ENCODE results near the gene NCAM1.
A peak's percentile ranks its signal among the peaks of the same experiment; 100 is the strongest.

NCAM1 gene

DNA sequence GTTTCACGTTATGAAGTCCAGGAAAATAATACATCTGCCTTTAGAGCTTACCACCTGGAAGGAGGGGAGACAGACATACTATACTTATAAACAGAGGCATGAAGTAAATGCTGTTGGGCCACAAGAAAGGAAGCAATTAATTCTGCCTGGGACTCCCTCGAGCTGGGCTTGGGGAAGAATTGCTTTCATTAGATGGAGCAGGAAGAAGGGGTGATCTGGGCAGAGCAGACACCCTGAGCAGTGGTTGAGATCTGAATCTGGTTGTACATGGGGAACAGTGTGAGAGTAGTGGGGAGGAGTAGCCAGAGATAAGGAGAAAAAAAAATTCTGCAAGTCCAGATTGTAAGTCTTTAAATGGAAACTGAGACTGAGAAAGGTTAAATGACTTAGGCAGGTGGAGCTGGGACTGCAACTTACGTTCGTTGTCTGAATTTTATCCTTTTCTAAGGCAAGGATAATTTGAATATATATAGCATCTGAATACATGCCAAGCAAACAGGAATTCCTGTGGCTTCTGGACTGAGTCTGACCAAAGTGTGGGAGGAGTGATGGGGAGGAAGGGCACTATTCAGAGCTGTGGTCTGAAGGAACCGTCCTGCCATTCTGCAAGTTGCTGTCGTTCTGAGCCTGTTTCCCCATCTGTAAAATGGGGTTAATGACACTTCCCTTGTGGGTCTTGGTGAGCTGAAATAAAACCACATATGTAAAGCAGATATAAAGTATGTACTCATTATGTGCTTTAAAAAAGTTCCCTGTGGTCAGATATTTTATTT, 7.9 kb downstream of the NCAM1 start:
- no peak for DNase-seq

DNA sequence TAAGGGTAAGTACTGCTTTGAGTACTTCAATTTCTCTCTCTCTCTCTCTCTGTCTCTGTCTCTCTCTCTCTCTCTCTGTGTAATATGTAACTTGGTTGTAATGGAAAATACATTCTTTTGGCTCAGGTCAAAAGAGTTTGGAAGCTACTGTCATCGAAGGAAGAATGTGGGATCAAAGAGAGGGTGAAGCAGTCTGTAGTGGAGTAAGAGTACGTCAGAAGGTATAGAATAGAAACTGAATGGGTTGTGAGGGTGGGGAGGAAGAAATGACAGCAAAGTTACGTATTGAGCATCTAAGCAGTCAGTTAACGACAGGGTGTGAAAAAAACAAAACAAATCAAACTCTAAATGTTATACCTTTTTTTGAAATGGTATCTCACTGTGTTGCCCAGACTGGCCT, 10.0 kb downstream of the NCAM1 start:
- no peak for DNase-seq

DNA sequence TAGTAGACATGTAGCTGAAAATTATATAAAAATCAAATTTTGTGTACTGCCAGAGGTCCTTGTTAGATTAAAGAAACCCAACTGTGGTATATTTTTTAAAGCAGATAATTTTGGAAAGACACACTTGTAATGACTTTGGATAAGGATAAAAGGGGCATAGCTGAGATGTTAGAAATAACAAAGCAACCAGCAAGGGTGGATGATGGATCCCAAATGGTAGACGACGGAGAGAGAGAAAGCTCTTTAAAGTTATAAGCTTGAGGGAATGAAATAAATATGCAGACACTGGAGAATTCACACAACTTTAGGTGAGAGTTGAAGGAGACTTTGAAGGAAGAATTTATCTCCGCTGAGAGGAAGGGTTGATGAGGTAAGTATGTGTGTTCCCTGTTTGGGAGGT, 10.6 kb downstream of the NCAM1 start:
- DNase-seq, result no peak

DNA sequence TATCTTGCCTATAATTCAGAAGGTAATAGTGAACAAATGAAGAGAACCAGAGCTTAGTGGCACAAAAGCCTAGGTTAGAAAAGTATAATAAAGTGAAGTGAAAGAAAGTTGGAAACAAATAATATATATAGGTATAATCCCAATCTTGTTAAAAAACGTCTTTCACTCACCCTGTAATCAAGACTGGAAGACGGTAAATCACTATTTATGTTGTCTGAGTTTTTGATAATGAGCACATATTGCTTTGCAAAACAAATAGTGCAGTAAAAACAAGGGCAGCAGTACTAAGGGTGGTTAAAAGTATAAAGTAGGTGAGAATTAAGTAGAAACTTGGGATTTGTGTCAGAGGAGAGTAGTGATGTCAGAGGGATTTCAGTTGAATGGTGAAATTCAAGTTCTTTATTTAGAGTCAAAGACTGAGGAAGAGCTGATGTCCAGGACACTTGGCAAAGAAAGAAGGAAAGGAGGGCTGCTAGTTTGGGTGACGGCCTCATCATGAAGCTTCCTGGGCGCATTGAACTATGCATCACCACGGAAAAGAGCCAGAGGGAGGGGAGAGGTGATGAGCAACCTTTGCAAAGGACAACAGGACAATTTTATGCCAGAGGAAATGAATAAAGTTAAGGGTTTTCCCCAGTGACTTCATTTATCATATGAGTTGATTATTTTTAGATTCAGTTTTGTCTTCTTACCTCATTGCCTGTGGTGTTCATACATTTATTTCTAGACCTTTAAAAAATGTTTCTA, 11.4 kb downstream of the NCAM1 start:
- no peak for DNase-seq

DNA sequence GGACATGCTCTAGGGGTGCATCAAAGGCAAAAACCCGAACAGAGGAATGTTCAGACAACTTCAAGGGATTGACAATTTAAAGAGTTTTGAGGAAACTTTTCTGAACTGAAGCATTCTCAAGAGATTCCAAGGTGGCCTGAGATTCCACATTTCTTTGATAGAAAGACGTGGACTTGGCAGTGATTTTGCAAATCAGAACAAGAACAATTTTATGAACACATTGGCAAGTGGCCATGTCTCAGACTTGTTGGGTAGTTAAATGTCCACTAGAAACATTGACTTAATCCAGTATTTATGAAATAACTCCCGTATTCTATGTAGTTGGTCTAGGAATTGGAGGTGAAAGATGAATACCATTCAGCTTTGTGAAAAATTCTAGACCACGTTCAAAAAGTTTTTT, 13.8 kb downstream of the NCAM1 start:
- no peak for DNase-seq

DNA sequence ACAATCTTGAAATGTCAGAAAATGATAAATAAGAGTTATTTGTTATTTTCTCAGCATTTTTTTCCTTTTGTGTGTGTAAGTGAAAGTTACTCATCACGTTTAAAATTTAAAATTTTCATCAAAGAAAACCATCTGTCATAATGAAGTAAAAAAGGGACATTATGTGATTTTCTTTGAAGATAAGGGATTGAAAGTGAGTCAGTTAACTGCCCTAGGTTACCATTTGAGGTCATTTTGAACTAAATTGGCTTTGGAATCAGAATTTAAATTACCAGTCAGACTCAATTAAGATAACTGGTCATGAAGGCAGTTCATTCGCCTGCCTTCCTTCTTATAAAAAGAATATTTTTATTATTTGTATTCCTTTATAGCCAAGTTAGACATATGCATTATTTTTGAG, 14.3 kb downstream of the NCAM1 start:
- DNase-seq, result no peak

DNA sequence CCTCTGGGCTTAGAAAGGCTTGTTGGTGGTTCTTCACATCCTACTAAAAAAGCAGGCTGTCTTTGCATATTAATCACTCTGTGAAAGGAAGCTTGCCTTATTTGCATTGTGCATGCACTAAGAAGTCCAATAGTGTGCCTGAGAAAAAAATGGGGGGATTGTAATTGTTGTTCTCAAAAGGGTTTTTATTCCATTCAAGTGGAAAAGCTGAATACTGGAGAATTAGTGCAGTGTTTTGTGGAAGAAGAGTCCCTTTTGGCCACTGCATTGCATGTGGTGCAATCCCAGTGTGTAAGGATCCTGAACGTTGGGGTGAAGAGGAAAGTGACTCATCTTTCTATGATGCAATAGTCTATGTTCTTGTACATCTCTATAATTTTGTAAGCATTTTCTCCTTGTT, 16.5 kb downstream of the NCAM1 start:
- peak; percentile 14 for DNase-seq

DNA sequence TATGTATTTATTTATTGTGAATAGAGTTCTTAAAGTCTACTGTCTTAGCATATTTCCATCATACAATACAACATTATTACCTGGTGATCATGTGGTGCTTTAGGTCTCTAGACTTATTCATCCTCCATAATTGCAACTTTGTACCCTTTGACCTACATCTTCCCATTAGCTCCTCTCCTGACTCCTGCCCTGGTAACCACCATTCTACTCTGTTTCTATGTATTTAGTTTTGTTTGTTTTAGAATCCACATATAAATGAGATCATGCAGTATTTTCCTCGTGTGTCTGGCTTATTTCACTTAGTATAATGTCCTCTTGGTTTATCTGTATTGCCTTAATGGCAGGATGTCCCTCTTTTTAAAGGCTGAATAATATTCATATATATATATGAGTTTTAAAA, 22.7 kb downstream of the NCAM1 start:
- no peak for DNase-seq

DNA sequence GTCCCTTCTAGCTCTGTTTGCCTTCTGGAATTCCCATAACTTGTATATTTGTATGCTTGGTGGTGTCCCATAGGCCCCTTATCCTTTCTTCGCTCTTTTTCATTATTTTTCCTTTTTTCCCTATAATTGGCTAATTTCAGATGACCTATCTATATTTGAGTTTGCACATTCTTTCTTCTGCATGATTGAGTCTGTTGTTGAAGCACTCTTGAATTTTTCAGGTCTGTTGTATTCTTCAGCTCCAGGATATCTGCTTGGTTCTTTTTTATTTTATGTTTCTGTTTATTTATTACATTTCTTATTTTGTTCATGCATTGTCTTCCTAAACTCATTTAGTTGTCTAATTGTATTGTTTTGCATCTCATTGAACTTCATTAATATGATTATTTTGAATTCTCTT, 28.0 kb downstream of the NCAM1 start:
- DNase-seq, result no peak

DNA sequence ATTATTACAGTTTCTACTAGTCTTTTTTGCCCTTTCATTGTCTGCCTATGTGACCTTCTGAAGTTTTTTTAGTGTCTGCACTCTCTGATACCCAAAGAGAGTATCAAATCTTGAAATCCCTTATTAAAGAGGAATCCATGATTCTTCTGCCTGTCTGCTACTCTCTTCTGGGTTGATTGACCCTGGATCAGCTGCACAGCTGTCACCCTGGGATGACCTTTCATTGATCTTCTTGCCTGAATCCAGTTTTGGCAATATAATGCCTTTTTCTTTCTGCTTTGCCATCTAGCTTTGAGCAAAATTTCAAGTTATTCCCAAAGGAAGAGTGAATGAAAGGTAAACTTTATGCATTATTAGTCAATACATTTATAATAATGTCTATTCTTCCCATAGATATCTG, 32.6 kb downstream of the NCAM1 start:
- DNase-seq, result no peak

DNA sequence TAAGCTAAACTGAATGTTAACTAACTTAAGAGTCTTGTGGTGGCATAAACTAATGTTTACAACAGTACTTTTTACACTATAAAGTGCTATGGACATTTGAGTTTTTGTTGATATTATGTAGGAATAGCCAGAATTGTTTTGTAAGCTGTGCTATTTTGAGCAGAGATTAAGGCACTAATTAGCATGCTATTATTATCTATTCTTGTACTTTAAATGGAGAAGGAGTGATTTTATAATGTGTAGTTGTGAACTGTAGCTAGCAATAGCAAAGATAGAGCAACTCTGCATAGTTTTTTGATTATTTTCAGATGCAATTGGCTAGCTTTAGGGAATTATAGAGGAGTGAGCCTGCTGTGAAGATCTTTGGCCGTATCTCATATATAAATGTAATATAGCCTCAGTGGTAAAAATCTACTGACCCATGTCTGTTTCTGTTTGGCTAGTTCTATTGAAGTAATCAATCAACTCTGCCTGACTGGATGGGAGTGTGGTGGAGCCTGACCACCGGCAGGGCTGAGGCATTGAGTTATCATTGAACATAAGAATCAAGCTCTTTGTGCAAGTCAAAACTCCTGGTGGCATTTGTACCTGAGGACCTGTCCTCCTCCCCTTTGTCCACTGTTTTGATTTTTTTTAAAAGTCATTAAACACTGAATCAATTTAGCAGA, 34.3 kb downstream of the NCAM1 start:
- no peak for DNase-seq

DNA sequence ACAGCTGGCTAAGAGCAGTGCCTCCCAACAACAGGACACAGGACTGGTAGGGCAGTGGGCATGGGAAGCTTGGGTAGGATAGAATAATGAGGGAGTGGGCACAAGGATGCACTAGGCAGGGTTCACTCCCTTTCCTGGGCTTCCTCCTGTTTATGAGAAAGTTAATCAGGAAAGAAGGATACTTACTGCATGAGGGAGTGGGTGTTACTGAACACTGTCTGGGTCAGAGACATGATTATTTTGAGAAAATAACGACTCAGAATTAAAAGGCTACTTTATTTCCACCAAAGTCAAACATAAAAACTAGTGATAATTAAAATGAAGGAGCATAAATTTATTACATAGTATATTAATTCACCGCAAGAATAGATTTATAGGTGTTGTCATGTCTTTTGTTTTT, 35.8 kb downstream of the NCAM1 start:
- DNase-seq, result no peak

DNA sequence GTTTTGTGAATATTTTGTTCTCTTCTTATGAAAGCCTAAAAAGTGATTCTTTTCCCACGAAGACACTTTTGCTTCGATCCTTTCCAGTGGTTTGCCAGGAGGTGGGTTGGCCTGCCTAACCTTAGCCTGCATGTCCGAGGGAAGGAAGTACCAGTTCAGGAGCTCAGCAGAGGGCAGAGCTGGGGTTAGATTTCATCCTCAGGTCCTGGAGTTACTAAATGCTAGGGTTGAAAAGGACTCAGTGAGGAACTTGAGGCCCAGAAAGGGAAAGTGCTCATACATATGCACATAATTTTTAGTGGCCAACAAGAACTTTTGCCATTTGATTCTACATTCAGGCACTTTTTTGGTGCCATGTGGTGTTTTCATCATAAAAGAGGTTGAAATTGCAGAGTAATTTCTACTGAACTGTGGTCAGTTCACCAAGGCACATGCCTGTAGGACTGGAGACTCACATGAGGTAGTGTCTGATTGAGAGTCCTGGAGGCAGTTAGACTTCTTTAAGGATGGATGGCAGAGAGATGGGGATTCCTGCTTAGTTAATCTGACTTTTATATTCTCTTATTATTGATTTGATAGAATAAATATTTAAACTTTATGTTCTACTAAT, 36.7 kb downstream of the NCAM1 start:
- DNase-seq, result no peak

DNA sequence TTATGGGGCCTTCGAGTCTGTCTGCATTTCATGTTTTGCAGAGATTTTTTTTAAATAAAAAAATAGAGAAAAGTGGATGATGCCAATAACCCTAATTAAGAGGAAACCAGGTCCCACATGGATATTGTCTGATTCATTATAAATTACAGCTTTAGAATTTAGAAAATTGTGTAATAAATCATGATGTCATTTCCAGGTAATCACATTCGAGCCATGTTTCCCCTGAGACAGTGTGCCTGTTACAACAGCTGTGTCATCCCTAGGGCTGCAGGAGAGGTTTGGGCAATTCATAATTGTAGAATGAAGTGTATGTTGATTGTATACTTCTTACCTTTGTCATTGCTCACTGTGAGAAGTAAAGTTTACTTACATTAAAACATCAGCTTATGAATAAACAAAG, 38.3 kb downstream of the NCAM1 start:
- no peak for DNase-seq

DNA sequence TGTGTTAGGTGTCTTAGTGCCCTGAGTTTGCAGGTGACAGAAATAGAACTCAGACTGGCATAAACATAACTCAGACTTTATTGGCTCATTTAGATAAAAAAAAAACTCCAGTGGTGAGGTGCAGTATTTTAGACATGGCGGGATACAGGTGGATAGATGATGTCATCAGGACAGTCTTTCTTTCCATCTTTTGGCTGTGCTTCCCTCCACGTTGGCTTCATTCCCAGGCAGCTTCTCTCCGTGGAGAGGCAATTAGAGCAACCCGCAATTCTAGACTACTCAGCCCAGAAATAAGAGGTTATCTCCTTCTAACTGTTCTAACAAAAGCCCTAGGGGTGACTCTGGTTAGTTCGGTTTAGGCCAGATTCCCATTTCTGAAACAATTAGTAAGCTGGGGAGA, 40.5 kb downstream of the NCAM1 start:
- no peak for DNase-seq

DNA sequence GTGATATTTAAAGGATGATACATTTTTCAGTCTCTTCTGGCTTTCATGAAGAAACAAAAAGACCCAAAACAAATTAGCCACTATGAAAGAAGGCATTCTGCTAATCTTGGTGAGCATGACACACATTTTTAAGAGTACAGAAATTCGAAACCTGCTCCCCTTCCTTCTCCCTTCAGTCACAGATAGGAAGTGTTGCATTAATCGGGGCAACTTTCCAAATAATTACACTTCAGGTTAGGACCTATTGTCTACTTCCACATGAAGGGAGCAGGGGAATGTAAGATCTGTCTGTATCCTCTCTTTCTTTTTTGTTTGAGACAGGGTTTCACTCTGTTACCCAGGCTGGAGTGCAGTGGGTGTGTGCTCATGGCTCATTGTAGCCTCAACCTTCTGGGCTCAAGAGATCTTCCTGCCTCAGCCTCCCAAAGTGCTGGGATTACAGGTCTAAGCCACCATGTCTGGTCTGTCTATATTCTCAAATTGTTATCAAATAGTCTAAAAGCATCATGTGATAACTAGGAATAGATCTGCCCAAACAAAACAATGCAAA, 45.8 kb downstream of the NCAM1 start:
- DNase-seq, result no peak

DNA sequence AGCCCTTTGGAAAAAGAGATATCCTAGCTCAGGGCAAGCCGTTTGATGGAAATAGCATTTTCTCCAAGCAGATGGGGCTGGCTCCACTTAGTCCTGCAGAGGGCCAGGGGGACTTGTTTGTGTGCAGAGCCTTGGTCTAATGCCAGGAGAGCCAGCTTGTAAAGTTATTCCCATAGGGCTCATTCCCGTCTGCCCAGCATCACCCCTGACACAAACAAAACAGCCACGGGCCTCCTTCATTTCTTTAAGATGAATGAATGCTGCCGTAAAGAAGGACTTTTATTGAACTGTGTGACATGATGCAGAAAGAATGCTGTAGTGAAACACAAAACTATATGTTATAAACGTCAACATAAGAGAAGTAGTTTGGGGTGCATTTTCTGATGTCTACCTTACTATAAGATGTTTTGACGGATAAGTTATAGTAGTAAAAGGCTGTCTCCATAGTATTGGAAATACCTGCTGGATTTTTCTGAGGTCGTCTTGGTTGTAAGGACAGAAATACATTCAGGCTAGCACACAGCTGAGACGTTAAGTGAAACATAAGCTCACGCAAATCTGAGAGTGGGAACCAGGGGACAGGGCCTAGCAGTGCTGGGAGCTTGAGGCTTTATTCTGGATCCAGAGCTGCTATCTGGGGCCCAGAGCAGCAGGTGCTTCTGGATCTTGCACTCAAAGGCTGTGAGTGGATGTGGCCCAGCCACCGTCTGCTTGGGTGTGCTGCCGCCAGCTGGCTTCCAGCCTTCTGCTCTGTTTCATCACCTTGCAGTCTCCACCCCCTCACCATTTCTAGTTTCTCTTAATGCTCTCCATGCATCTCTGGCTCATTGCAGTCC, 53.3 kb downstream of the NCAM1 start:
- DNase-seq, result no peak

DNA sequence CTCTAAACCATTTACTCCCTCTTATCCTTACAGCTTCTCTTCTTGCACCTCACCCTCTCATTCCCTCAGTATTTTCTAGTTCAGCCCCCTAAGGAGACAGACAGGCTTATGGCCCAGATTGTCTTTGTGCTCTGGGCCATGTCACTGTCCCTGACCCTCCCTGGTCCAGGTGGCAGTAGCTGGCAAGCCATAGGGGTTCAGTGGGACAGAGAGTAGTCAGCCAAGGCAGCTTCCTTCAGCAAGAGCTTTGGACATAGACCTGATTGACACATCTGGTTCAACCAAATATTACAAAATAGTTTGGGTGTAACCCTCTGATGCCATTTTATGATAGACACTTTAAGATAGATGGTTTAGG, 53.9 kb downstream of the NCAM1 start:
- DNase-seq, result no peak

DNA sequence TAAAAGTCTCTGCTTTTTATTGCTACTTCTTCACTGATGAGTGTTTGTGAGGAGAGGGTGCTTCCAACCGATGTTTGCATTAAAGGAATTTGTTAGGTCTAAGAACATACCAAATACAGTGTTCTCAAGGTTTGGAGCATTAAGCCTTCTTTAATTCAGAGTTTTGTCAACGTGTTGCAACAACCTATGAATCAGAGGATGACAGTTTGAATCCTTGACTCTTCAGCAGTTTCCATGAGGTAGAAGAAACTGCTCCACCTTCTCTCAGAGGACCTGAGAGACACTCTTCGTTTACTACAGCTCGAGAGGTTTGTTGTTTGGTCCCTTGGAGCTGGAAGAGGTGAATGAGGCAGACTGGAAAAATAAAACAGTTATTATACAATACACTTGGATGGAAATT, 55.7 kb downstream of the NCAM1 start:
- no peak for DNase-seq

DNA sequence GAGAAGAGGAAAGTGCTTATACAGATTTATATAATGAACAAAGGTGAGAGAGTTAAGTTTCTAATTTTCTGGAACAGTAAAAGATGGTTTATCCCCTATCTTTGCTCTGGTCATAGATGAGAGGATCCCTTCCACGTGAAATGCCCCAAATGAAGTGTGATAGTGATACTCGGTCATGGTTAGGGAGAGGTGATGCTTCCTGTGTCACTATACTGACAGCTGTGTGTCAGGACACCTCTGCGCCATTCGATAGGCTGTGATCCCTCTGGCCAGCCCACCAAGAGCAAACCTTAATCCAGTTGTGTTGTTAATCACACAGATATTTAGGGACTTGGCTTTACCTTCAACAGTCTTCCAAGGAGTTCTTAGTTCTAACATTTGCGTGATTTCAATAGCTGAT, 57.7 kb downstream of the NCAM1 start:
- DNase-seq, result no peak

DNA sequence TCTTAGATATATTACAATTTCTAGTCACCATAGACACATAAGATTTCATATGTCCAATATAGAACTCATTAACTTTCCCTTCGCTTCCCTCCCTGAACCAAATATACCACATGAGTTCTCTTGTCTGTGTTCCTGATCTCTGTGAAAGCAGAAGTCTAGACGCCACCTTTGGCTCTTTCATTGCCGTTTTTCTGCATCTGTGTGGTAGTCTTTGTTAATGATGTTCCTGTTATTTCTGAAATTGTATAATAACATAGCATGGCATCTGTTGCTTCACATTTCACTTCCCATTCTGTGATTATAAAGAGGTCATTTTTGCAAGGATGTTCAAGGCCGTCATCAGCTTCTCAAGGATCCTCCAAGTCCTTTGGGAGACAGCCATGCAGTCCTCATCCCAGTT, 58.5 kb downstream of the NCAM1 start:
- no peak for DNase-seq

DNA sequence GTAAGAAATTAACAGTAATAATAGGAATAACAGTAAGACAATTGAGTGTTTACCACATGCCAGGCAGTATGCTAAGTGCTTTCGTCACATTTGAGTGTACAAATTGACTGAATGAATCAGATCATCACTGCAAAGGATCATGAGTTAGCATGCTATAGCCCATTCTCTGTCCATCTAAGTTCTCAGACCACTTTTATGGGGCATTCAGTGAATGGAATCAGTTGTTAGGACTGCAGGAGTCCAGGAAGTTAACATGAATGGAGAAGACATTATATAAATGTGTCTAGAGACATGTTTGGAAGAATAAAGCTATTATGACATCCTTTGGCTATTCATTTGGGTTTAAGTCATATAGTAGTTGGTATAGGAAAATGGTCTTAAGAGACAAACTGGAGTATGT, 59.9 kb downstream of the NCAM1 start:
- no peak for DNase-seq

DNA sequence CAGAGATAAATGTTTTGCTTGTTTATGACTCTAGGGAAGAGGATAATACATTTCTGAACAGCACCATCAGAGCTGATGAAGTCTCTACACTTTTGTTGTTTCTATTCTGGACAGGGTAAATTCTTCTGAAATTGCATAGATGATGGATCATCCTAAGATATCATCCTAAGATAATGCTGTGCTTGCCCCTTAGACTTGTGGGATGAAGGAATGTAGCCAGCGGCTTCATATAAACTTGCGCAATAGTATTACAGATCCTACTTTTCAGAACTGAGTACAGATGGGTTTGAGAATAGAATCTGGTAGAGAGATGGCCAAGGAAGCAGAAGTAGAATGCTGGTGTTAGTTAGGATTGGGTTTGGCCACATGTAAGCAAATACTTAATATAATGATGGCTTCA, 61.0 kb downstream of the NCAM1 start:
- peak; percentile 5 for DNase-seq

Measured in EL (cell line).